Subcutaneous abdominal adipose tissue (tissue), 5 donors: ENCODE results near the gene BGN.

Experiments used
- H3K27ac ChIP-seq: one replicate; pipeline ENCODE4 v1.7.0; 2013; ENCODE audit warnings: low read depth, mild to moderate bottlenecking, inconsistent platforms, low read length, moderate library complexity
- H3K27me3 ChIP-seq, 5 donors: one replicate each; pipeline ENCODE4 v1.7.0; 2013; ENCODE audit warnings: low read length in 5 of 5, inconsistent platforms in 1 of 5; ENCODE audit not compliant: control insufficient read depth in 5 of 5, insufficient read depth in 4 of 5
- H3K36me3 ChIP-seq, 5 donors: one replicate each; pipeline ENCODE4 v1.7.0; 2013; ENCODE audit warnings: low read length in 5 of 5; ENCODE audit not compliant: control insufficient read depth in 5 of 5, insufficient read depth in 5 of 5
- H3K4me1 ChIP-seq, 5 donors: one replicate each; pipeline ENCODE4 v1.7.0; 2013; ENCODE audit warnings: low read length in 5 of 5, mild to moderate bottlenecking in 3 of 5, moderate library complexity in 1 of 5; ENCODE audit not compliant: control insufficient read depth in 5 of 5, insufficient read depth in 5 of 5
- H3K4me3 ChIP-seq, 5 donors: one replicate each; pipeline ENCODE4 v1.7.0; 2013; ENCODE audit warnings: low read length in 5 of 5, low read depth in 1 of 5
- H3K9ac ChIP-seq, 5 donors: one replicate each; pipeline ENCODE4 v1.7.0; 2013; ENCODE audit warnings: low read length in 5 of 5, mild to moderate bottlenecking in 4 of 5, moderate library complexity in 3 of 5
- H3K9me3 ChIP-seq, 5 donors: one replicate each; pipeline ENCODE4 v1.7.0; 2013; ENCODE audit warnings: low read length in 5 of 5; ENCODE audit not compliant: control insufficient read depth in 5 of 5
- donor health status: healthy.
- donor health status: healthy.
- donor health status: healthy.
- donor health status: healthy.
- donor health status: healthy.

Gene BGN

DNA sequence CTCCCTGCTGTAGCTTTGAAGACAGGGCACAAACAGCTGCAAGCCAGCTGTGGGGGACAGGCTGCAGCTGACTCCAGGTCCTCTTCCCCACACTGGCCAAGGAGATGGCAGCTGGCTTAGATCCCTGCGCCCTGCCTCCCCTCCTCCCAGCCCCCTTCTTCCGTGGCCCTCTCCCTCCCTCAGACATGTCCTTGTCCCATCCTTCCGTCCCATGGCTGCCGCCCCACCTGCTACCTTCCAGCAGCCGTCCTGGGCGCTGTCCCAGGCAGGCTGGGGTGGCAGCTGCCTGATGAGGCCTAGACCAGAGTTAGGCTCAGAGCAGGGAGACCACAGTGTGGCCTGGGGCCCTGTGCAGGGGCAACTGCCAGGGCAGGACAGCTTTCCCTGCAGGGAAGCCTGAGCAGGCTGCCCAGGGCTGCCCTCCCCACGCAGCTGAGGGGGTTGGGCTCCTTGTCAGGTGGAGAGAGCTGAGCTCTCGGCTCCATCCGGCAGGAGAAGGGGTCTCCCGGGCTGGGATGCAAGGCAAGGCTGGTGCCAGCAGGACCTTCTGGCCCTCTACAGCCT lies 3.3 kb upstream of the BGN start:
- H3K9me3 ChIP-seq: peaks cover 0 to 4% (median 0%) of the 10 kb centered on the region in 5 donors
- H3K9ac ChIP-seq: no peak overlapping the region
- H3K27me3 ChIP-seq: peaks cover 14 to 31% (median 25%) of the 10 kb centered on the region in 5 donors
- H3K4me3 ChIP-seq: no peak overlapping the region
- H3K36me3 ChIP-seq: no peaks in the 10 kb centered on the region
- H3K27ac ChIP-seq: no peak overlapping the region
- H3K4me1 ChIP-seq: peaks cover 0 to 28% (median 19%) of the 10 kb centered on the region in 5 donors

DNA sequence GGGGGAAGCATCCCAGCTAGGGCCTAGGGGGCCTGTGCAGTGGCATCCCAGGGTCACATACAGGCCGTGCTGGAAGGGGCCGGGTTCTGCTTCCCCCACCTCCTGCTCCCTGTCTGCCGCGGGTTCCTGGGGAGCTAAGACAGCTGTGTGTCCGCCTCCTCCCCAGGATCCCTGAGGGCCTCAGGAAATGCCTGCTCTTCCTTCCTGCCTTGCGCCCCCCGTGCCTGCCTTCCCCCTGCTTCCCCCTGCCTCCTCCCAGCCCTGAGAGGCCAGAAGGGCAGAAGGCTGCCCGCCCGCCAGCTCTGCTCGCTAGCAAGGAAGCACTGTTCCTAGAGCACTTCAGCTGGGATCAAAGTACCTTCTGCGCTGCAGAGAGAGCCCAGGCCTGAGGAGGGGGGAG lies 2.9 kb upstream of the BGN start:
- Histone ChIP-seq H3K4me3 (no peak overlapping the region), H3K4me1 (peaks cover 0 to 28% (median 19%) of the 10 kb centered on the region in 5 donors), H3K27ac (no peak overlapping the region), H3K9me3 (peaks cover 0 to 4% (median 0%) of the 10 kb centered on the region in 5 donors), H3K9ac (no peak overlapping the region), H3K27me3 (peaks cover 14 to 33% (median 27%) of the 10 kb centered on the region in 5 donors), H3K36me3 (no peaks in the 10 kb centered on the region)

GRCh38 chrX:153492543-153492942 lies 2.2 kb upstream of the BGN start:
- Histone ChIP-seq H3K9me3 (peaks cover 0 to 4% (median 0%) of the 10 kb centered on the region in 5 donors), H3K4me3 (no peak overlapping the region), H3K27ac (no peak overlapping the region), H3K27me3 (peaks cover 11 to 32% (median 23%) of the 10 kb centered on the region in 5 donors), H3K9ac (no peak overlapping the region), H3K36me3 (no peaks in the 10 kb centered on the region), H3K4me1 (peaks cover 0 to 28% (median 19%) of the 10 kb centered on the region in 5 donors)

DNA sequence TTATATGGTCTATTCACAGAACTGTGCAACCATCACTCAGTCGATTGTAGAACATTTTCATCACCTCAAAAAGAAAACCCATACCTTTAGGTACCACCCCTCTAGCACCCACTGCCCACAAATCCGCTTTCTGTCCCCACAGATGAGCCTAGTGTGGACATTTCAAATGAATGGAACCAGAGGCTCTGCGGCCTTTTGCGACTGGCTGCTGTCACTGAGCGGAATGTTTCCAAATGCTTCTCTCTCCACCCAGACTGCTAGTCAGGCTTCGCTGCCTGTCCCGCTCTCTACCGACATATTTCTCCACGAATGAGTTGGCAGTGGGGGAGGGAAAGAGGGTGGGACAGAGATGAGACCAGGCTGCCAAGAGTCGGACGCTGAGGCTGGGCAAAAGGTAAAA lies 1.7 kb upstream of the BGN start:
- Histone ChIP-seq H3K9ac (no peak overlapping the region), H3K9me3 (peaks cover 0 to 4% (median 0%) of the 10 kb centered on the region in 5 donors), H3K36me3 (no peaks in the 10 kb centered on the region), H3K27me3 (peaks cover 7 to 31% (median 23%) of the 10 kb centered on the region in 5 donors), H3K4me1 (peaks cover 0 to 23% (median 17%) of the 10 kb centered on the region in 5 donors), H3K27ac (no peak overlapping the region), H3K4me3 (no peak overlapping the region)

DNA sequence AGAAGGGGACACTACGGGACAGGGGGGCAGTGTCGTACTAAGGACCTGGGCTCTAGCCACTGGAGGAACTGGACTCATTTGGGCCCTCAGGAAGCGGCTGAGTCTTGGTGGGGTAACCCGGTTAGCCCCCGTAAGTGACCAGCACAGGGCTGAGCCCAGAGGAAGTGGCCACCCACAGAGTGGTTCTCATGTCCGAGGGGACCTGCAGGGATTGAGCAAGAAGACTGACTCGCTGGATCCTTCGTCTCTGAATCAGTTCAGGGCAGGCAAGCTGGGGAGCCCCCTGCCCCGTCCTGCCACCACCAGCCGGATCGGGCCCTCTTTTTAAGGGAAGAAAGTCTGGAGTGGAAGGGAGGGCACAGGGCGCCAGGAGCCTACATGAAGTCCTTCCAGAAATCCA lies 719 bp upstream of the BGN start:
- Histone ChIP-seq H3K36me3 (no peaks in the 10 kb centered on the region), H3K27me3 (peaks cover 6 to 39% (median 29%) of the 10 kb centered on the region in 5 donors), H3K9me3 (peaks cover 0 to 4% (median 0%) of the 10 kb centered on the region in 5 donors), H3K27ac (no peak overlapping the region), H3K9ac (no peak overlapping the region), H3K4me1 (peaks cover 0 to 15% (median 9%) of the 10 kb centered on the region in 5 donors), H3K4me3 (no peak overlapping the region)

DNA sequence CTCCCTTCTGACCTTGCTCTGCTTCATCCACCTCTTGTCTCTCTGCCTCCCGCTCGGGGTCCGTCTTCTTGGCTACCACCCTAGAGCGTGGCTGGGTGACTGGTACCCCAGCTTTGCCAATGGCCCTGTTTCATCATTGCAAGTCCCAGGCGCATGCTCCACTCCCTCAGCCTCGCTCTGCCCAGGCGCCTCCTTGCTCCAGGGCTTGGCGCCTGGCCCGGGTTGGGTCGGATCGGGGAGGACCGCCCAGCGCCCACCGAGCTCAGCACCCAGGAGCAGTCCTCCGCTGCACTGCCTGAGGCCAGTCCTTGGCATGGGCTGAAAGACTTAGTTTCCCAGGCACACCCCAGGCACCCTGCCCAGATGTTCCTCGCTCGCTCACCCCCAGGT lies 577 bp downstream of the BGN start:
- H3K27ac ChIP-seq: no peak overlapping the region
- H3K4me1 ChIP-seq: peaks cover 0 to 21% (median 14%) of the 10 kb centered on the region in 5 donors
- H3K4me3 ChIP-seq: peak overlapping the region in 4 of 5 donors; percentile 28 to 56 (median 46)
- peaks cover 6 to 43% (median 27%) of the 10 kb centered on the region in 5 donors for H3K27me3 ChIP-seq
- peak overlapping the region in 1 of 5 donors; percentile 35 for H3K9ac ChIP-seq
- H3K36me3 ChIP-seq: no peaks in the 10 kb centered on the region
- peaks cover 0 to 4% (median 0%) of the 10 kb centered on the region in 5 donors for H3K9me3 ChIP-seq

DNA sequence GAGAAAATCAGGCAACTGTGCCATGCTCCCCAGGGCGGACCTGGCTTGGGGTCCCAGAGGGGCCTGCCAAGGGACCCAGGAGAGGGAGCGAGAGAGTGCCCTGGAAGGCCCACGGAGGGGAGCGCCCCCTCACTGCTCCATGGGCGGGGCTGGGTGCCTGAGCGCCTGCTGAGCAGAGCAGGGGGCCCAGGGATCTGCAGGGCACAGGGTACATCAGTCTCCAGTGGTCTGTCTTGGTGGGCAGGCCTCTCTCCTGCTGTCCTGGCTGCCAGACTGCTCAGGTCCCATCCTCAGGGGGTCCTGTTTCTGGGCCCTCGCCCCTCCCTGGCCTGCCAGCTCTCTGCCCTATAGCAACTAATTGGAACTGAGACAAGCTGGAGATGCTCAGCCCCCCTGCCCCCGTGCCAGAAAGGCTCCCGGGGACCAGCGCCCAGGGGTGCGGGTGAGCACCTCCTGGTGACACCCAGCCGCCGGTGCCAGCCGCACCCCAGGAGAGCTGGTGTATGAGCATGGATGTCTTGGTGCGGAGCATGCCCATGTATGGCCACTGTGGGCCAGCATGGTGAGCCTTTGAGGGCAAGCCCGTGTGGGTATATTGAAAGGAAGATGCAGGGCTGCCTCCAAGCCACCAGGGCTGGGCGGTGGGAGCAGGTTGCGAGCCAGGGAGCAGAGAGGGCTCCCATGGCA lies 1.3 kb downstream of the BGN start:
- Histone ChIP-seq H3K4me1 (peaks cover 0 to 21% (median 14%) of the 10 kb centered on the region in 5 donors), H3K9me3 (peaks cover 0 to 7% (median 0%) of the 10 kb centered on the region in 5 donors), H3K27ac (no peak overlapping the region), H3K27me3 (peaks cover 6 to 43% (median 27%) of the 10 kb centered on the region in 5 donors), H3K36me3 (no peaks in the 10 kb centered on the region), H3K4me3 (peak overlapping the region in 1 of 5 donors; percentile 45), H3K9ac (no peak overlapping the region)

- Histone ChIP-seq H3K27me3 (peaks cover 6 to 41% (median 27%) of the 10 kb centered on the region in 5 donors), H3K27ac (no peak overlapping the region)
Observed at GRCh38 chrX:153496590-153496959, 1.8 kb downstream of the BGN start.

GRCh38 chrX:153498453-153498852 lies 3.7 kb downstream of the BGN start:
- Histone ChIP-seq H3K27ac (no peak overlapping the region), H3K9me3 (peaks cover 0 to 4% (median 0%) of the 10 kb centered on the region in 5 donors), H3K9ac (no peak overlapping the region), H3K4me1 (peaks cover 0 to 19% (median 7%) of the 10 kb centered on the region in 5 donors), H3K27me3 (peaks cover 6 to 36% (median 27%) of the 10 kb centered on the region in 5 donors), H3K36me3 (no peaks in the 10 kb centered on the region), H3K4me3 (no peak overlapping the region)

More at GRCh38 chrX:153496590-153496959, 1.8 kb downstream of the BGN start:
- Histone ChIP-seq H3K4me1 (peaks cover 0 to 19% (median 12%) of the 10 kb centered on the region in 5 donors), H3K4me3 (peak overlapping the region in 1 of 5 donors; percentile 45), H3K9me3 (peaks cover 0 to 7% (median 0%) of the 10 kb centered on the region in 5 donors), H3K36me3 (no peaks in the 10 kb centered on the region), H3K9ac (no peak overlapping the region)

- H3K9ac ChIP-seq: no peak overlapping the region
- H3K9me3 ChIP-seq: peaks cover 0 to 4% (median 0%) of the 10 kb centered on the region in 5 donors
- H3K4me1 ChIP-seq: peaks cover 0 to 19% (median 7%) of the 10 kb centered on the region in 5 donors
- no peak overlapping the region for H3K4me3 ChIP-seq
- H3K27ac ChIP-seq: no peak overlapping the region
- H3K36me3 ChIP-seq: no peaks in the 10 kb centered on the region
- H3K27me3 ChIP-seq: peaks cover 6 to 36% (median 29%) of the 10 kb centered on the region in 5 donors
Observed at GRCh38 chrX:153499341-153499740, 4.6 kb downstream of the BGN start.
